HEK293 (cell line): ENCODE measurements around the gene CNPY4.

ENCODE experiments used
- BCL6B ChIP-seq: fragments of 450-650 bp; formaldehyde crosslinking; IDR thresholded peaks from 2 replicates; pipeline ENCODE4 v1.5.1; 2017; ENCODE audit warnings: missing biosample characterization, missing genetic modification characterization
- ELK4 ChIP-seq: IDR thresholded peaks from 2 replicates; pipeline ENCODE4 v1.6.1; 2011; ENCODE audit warnings: mild to moderate bottlenecking, low read depth, low read length, borderline replicate concordance
- FEZF1 ChIP-seq: fragments of 450-650 bp; formaldehyde crosslinking; IDR thresholded peaks from 2 replicates; pipeline ENCODE4 v1.5.1; 2016; ENCODE audit warnings: missing biosample characterization, missing genetic modification characterization
- GFI1B ChIP-seq: fragments of 450-650 bp; formaldehyde crosslinking; IDR thresholded peaks from 2 replicates; pipeline ENCODE4 v1.5.1; 2016; ENCODE audit warnings: missing biosample characterization, missing genetic modification characterization
- HOXD13 ChIP-seq: sonication (generic); formaldehyde crosslinking; IDR thresholded peaks from 2 replicates; pipeline ENCODE4 v1.8.0; 2022; ENCODE audit warnings: missing genetic modification reagents, borderline replicate concordance
- KLF16 ChIP-seq: fragments of 450-650 bp; formaldehyde crosslinking; IDR thresholded peaks from 2 replicates; pipeline ENCODE4 v1.5.1; 2017; ENCODE audit warnings: missing biosample characterization, missing genetic modification characterization
- SETDB1 ChIP-seq: IDR thresholded peaks from one replicate; pipeline ENCODE4 v1.6.1; 2017; ENCODE audit warnings: mild to moderate bottlenecking, low read length, moderate library complexity, mixed read lengths; ENCODE audit not compliant: insufficient read length
- TRIM28 ChIP-seq: IDR thresholded peaks from 2 replicates; pipeline ENCODE4 v1.6.1; 2011; ENCODE audit warnings: low read length, control low read depth, borderline replicate concordance
- ZBTB49 ChIP-seq: fragments of 450-650 bp; formaldehyde crosslinking; IDR thresholded peaks from 2 replicates; pipeline ENCODE4 v1.5.1; 2016; ENCODE audit warnings: missing biosample characterization, missing genetic modification characterization, low read depth
- ZNF175 ChIP-seq: fragments of 450-650 bp; formaldehyde crosslinking; IDR thresholded peaks from 2 replicates; pipeline ENCODE4 v1.5.1; 2016; ENCODE audit warnings: missing biosample characterization, missing genetic modification characterization
- ZNF23 ChIP-seq: fragments of 450-650 bp; formaldehyde crosslinking; IDR thresholded peaks from 2 replicates; pipeline ENCODE4 v1.5.1; 2016; ENCODE audit warnings: missing biosample characterization, missing genetic modification characterization, borderline replicate concordance
- ZNF248 ChIP-seq: fragments of 450-650 bp; formaldehyde crosslinking; IDR thresholded peaks from 2 replicates; pipeline ENCODE4 v1.5.1; 2017; ENCODE audit warnings: missing biosample characterization, missing genetic modification characterization
- ZNF311 ChIP-seq: fragments of 450-650 bp; formaldehyde crosslinking; IDR thresholded peaks from 2 replicates; pipeline ENCODE4 v1.5.1; 2017; ENCODE audit warnings: missing biosample characterization, missing genetic modification characterization, borderline replicate concordance
- ZNF426 ChIP-seq: fragments of 450-650 bp; formaldehyde crosslinking; IDR thresholded peaks from 2 replicates; pipeline ENCODE4 v1.5.1; 2017; ENCODE audit warnings: missing biosample characterization, missing genetic modification characterization, mild to moderate bottlenecking, inconsistent platforms, moderate library complexity
- ZNF488 ChIP-seq: fragments of 450-650 bp; formaldehyde crosslinking; IDR thresholded peaks from 2 replicates; pipeline ENCODE4 v1.5.1; 2016; ENCODE audit warnings: missing biosample characterization, missing genetic modification characterization
- ZNF530 ChIP-seq: fragments of 450-650 bp; formaldehyde crosslinking; IDR thresholded peaks from 2 replicates; pipeline ENCODE4 v1.5.1; 2016; ENCODE audit warnings: low read depth, missing biosample characterization, missing genetic modification characterization
- ZNF549 ChIP-seq: fragments of 450-650 bp; IDR thresholded peaks from 2 replicates; pipeline ENCODE4 v1.5.1; 2018; ENCODE audit warnings: missing biosample characterization, missing genetic modification characterization, mild to moderate bottlenecking, inconsistent platforms, moderate library complexity
- ZNF600 ChIP-seq: fragments of 450-650 bp; formaldehyde crosslinking; IDR thresholded peaks from 2 replicates; pipeline ENCODE4 v1.5.1; 2016; ENCODE audit warnings: missing biosample characterization, missing genetic modification characterization
- ZNF623 ChIP-seq: fragments of 450-650 bp; formaldehyde crosslinking; IDR thresholded peaks from 2 replicates; pipeline ENCODE4 v1.5.1; 2016; ENCODE audit warnings: missing biosample characterization, missing genetic modification characterization
- ZNF645 ChIP-seq: fragments of 450-650 bp; formaldehyde crosslinking; IDR thresholded peaks from 2 replicates; pipeline ENCODE4; 2016; ENCODE audit warnings: missing biosample characterization, missing genetic modification characterization
- TF ChIP-seq, protein P1 (sequence below): fragments of 450-650 bp; formaldehyde crosslinking; IDR thresholded peaks from 2 replicates; pipeline ENCODE4 v1.5.1; 2016; ENCODE audit warnings: missing biosample characterization, missing genetic modification characterization
- TF ChIP-seq, protein P2 (sequence below): fragments of 450-650 bp; formaldehyde crosslinking; IDR thresholded peaks from 2 replicates; pipeline ENCODE4 v1.5.1; 2016; ENCODE audit warnings: missing biosample characterization, missing genetic modification characterization
- TF ChIP-seq, protein P3 (sequence below): sonication (generic); formaldehyde crosslinking; IDR thresholded peaks from 2 replicates; pipeline ENCODE4 v1.8.1; 2022; ENCODE audit warnings: mild to moderate bottlenecking, moderate library complexity, missing genetic modification reagents
- TF ChIP-seq, protein P4 (sequence below): fragments of 450-650 bp; formaldehyde crosslinking; IDR thresholded peaks from 2 replicates; pipeline ENCODE4 v1.5.1; 2016; ENCODE audit warnings: missing biosample characterization, missing genetic modification characterization

Gene CNPY4

DNA sequence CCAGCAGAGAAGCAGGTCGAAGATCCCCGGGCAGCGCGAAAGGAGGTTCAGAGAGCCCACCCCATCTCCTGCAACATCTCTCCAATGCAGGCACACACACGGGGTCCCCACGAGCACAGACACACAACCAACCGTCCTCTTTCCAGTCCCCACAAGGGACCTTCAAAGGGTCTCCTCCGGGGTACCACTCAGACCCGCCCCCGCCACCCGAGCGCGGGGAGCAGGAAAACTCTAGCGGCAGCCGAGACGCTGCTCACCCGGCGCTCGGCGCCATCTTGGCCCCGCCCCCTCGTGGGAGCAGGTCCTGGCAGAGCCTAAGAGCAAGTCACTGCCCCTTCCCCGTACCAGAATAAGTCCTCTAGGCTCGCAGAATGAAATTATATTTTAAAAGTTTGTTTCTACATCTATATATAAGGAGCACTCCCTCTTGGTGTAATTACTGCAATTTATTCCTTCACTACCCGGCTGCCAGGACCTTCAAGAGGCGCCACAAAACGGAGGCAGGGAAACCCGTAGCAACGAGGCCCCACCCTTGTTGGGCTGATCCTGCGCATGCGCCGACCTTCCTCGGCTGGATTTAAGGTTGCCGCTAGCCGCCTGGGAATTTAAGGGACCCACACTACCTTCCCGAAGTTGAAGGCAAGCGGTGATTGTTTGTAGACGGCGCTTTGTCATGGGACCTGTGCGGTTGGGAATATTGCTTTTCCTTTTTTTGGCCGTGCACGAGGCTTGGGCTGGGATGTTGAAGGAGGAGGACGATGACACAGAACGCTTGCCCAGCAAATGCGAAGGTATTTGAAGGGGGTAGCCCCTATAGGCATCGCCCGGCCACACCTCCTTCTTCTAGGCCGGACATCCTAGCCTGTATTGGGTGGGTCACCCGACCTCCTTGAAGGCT is at the start of gene CNPY4, which contains the start of gene TAF6 (continued):
- no peak for TF ChIP-seq ZNF248 (tag by site-specific recombination)
- TF ChIP-seq ZNF549 (tag by site-specific recombination) = no peak
- no peak for TF ChIP-seq ZBTB49 (tag by site-specific recombination)
- TF ChIP-seq ZNF175 = no peak
- no peak for TF ChIP-seq HOXD13 (CRISPR knock-in tag)
- TF ChIP-seq TRIM28 = 0 out of 2 replicates have a peak, but pooled peaks have one; percentile 13
- TF ChIP-seq ZNF530 (tag by site-specific recombination) = no peak
- TF ChIP-seq ZNF645 = no peak
- no peak; the same call in 1 of the 2 replicates for TF ChIP-seq ZNF600 (tag by site-specific recombination)
- no peak for TF ChIP-seq SETDB1
- no peak for TF ChIP-seq GFI1B (tag by site-specific recombination)
- no peak for TF ChIP-seq ZNF311
- TF ChIP-seq, protein P1, sequence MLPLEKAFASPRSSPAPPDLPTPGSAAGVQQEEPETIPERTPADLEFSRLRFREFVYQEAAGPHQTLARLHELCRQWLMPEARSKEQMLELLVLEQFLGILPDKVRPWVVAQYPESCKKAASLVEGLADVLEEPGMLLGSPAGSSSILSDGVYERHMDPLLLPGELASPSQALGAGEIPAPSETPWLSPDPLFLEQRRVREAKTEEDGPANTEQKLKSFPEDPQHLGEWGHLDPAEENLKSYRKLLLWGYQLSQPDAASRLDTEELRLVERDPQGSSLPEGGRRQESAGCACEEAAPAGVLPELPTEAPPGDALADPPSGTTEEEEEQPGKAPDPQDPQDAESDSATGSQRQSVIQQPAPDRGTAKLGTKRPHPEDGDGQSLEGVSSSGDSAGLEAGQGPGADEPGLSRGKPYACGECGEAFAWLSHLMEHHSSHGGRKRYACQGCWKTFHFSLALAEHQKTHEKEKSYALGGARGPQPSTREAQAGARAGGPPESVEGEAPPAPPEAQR (tag by site-specific recombination) = no peak
- TF ChIP-seq, protein P2, sequence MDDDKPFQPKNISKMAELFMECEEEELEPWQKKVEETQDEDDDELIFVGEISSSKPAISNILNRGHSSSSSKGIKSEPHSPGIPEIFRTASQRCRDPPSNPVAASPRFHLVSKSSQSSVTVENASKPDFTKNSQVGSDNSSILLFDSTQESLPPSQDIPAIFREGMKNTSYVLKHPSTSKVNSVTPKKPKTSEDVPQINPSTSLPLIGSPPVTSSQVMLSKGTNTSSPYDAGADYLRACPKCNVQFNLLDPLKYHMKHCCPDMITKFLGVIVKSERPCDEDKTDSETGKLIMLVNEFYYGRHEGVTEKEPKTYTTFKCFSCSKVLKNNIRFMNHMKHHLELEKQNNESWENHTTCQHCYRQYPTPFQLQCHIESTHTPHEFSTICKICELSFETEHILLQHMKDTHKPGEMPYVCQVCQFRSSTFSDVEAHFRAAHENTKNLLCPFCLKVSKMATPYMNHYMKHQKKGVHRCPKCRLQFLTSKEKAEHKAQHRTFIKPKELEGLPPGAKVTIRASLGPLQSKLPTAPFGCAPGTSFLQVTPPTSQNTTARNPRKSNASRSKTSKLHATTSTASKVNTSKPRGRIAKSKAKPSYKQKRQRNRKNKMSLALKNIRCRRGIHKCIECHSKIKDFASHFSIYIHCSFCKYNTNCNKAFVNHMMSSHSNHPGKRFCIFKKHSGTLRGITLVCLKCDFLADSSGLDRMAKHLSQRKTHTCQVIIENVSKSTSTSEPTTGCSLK (tag by site-specific recombination) = no peak
- TF ChIP-seq ZNF426 (tag by site-specific recombination) = no peak
- TF ChIP-seq ELK4 = no peak
- TF ChIP-seq, protein P3, sequence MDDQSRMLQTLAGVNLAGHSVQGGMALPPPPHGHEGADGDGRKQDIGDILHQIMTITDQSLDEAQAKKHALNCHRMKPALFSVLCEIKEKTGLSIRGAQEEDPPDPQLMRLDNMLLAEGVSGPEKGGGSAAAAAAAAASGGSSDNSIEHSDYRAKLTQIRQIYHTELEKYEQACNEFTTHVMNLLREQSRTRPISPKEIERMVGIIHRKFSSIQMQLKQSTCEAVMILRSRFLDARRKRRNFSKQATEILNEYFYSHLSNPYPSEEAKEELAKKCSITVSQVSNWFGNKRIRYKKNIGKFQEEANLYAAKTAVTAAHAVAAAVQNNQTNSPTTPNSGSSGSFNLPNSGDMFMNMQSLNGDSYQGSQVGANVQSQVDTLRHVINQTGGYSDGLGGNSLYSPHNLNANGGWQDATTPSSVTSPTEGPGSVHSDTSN (CRISPR knock-in tag) = no peak
- no peak for TF ChIP-seq ZNF23 (tag by site-specific recombination)
- TF ChIP-seq KLF16 = peak; percentile 98
- TF ChIP-seq ZNF623 (tag by site-specific recombination) = no peak; the same call in 1 of the 2 replicates
- TF ChIP-seq, protein P4, sequence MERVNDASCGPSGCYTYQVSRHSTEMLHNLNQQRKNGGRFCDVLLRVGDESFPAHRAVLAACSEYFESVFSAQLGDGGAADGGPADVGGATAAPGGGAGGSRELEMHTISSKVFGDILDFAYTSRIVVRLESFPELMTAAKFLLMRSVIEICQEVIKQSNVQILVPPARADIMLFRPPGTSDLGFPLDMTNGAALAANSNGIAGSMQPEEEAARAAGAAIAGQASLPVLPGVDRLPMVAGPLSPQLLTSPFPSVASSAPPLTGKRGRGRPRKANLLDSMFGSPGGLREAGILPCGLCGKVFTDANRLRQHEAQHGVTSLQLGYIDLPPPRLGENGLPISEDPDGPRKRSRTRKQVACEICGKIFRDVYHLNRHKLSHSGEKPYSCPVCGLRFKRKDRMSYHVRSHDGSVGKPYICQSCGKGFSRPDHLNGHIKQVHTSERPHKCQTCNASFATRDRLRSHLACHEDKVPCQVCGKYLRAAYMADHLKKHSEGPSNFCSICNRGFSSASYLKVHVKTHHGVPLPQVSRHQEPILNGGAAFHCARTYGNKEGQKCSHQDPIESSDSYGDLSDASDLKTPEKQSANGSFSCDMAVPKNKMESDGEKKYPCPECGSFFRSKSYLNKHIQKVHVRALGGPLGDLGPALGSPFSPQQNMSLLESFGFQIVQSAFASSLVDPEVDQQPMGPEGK (tag by site-specific recombination) = peak; percentile 15; the same call in 1 of the 2 replicates
- TF ChIP-seq FEZF1 = 0 out of 2 replicates have a peak, but pooled peaks have one; percentile 5
- no peak for TF ChIP-seq BCL6B (tag by site-specific recombination)
- no peak for TF ChIP-seq ZNF488
